ENCODE measurements around the gene NR2C1. TPM values are rescaled to one million over a fixed set of nuclear protein-coding genes. Genes with fewer than 3 reads are reported as not detected.

NR2C1 gene
- total RNA-seq, 2 donors from 2014 or later = 16.2 to 28.8 TPM

GRCh38 chr12:94980577-94980976 lies 92.8 kb downstream of the NR2C1 start:
- 60 to 76% methylated on average over 4 of the region's 4 CpGs for WGBS, 2 donors
- Histone ChIP-seq H3K27ac (no peak overlapping the region), H3K36me3 (replicated peaks in 1 of 2; ENCODE audit: insufficient read depth in 1 of 2, low read depth in 2 of 2) (no peaks in the 10 kb centered on the region), H3K27me3 (no peaks in the 10 kb centered on the region), H3K9me3 (no peaks in the 10 kb centered on the region), H3K4me1 (no peaks in the 10 kb centered on the region), H3K4me3 (no peak overlapping the region)
- TF ChIP-seq CTCF (IDR thresholded peaks at IDR 0.05) (no peak), POLR2A (IDR thresholded peaks at IDR 0.05) (no peak)
- no peak for ATAC-seq
- DNase-seq = no peak
- intact Hi-C loops (cut with DNase I) = no loop called here

DNA sequence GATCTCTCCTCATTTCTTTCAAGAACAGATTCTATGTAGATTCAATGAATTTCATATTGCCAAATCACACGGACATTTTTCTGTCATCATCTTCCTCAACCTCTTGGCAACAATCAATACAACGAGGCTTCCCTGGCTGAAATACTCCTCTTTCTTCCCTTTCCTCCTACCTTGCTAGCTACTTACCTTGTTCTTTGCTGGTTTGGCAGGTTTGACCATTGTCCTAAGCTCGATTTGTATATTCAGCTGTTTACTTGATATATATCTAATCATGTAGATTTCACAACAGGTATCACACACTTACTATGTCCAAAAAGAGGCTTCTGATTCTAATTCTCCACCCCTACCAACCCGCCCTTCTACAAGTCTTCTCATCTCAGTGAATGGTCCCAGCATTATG lies 93.5 kb downstream of the NR2C1 start:
- intact Hi-C loops (cut with DNase I) = no loop called here
- Histone ChIP-seq H3K4me3 (no peak overlapping the region), H3K4me1 (no peaks in the 10 kb centered on the region), H3K27ac (no peak overlapping the region), H3K36me3 (replicated peaks in 1 of 2; ENCODE audit: insufficient read depth in 1 of 2, low read depth in 2 of 2) (no peaks in the 10 kb centered on the region), H3K27me3 (no peaks in the 10 kb centered on the region), H3K9me3 (no peaks in the 10 kb centered on the region)
- ATAC-seq (no peak), DNase-seq (no peak)
- whole genome bisulfite sequencing, 2 donors = 77 to 85% methylated on average over 4 of the region's 4 CpGs
- TF ChIP-seq POLR2A (IDR thresholded peaks at IDR 0.05) = no peak
- TF ChIP-seq CTCF (IDR thresholded peaks at IDR 0.05) = no peak

DNA sequence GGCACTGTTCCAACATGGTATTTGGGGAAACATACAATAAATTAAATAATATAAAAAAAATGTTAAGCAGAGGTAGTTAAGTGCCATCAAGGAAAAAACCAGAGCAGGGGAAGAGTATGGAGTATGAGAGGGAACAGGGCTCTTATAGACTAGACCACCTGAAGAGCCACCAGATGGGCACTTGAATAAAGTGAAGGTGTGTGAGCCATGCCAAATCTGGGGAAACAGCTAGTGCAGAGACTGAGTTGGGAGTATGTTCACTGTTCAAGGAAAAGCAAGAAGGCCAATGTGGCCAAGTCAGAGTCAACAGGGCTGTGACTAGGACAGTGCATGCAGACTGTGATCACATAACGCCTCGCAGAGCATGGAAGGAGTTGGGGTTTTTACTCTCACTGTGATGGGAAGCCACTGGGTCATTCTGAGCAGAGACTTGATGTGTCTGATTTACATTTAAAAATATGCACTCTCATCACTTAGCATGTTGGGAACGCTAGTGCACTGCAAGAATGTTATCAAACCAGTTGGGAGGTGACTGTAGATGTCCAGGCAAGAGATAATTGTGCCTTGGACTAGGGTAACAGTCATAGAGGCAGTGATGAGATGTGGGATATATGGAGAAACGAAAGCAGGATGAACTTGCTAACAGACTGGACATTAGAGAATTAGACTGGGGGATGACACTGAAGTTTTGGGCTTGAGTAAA lies 95.5 kb downstream of the NR2C1 start:
- Histone ChIP-seq H3K27ac (no peak overlapping the region), H3K4me1 (no peaks in the 10 kb centered on the region), H3K9me3 (no peaks in the 10 kb centered on the region), H3K4me3 (no peak overlapping the region), H3K27me3 (no peaks in the 10 kb centered on the region), H3K36me3 (replicated peaks in 1 of 2; ENCODE audit: insufficient read depth in 1 of 2, low read depth in 2 of 2) (no peaks in the 10 kb centered on the region)
- DNase-seq = no peak
- WGBS, 2 donors = 88 to 93% methylated on average over 4 of the region's 4 CpGs
- intact Hi-C loops (cut with DNase I) = no loop called here
- TF ChIP-seq POLR2A (IDR thresholded peaks at IDR 0.05) (no peak), CTCF (IDR thresholded peaks at IDR 0.05) (no peak)
- ATAC-seq = no peak

GRCh38 chr12:94973221-94973620 lies 100.2 kb downstream of the NR2C1 start:
- ATAC-seq (no peak), DNase-seq (no peak)
- no peak for TF ChIP-seq POLR2A (IDR thresholded peaks at IDR 0.05)
- TF ChIP-seq CTCF (IDR thresholded peaks at IDR 0.05) = no peak
- Histone ChIP-seq H3K27ac (no peak overlapping the region), H3K4me3 (no peak overlapping the region), H3K36me3 (replicated peaks in 1 of 2; ENCODE audit: insufficient read depth in 1 of 2, low read depth in 2 of 2) (peaks cover 0 to 5% of the 10 kb centered on the region in 2 donors), H3K27me3 (no peaks in the 10 kb centered on the region), H3K4me1 (no peaks in the 10 kb centered on the region), H3K9me3 (no peaks in the 10 kb centered on the region)
- intact Hi-C loops (cut with DNase I) = no loop called here
- 89% methylated on average over 5 of the region's 5 CpGs for WGBS, 2 donors

GRCh38 chr12:94972795-94973194 lies 100.6 kb downstream of the NR2C1 start:
- intact Hi-C loops (cut with DNase I) = no loop called here
- H3K27me3 ChIP-seq = no peaks in the 10 kb centered on the region
- H3K4me3 ChIP-seq = no peak overlapping the region
- H3K9me3 ChIP-seq = no peaks in the 10 kb centered on the region
- no peak overlapping the region for H3K27ac ChIP-seq
- 91% methylated on average over 2 of the region's 2 CpGs for WGBS, 2 donors
- peaks cover 0 to 5% of the 10 kb centered on the region in 2 donors for H3K36me3 ChIP-seq (replicated peaks in 1 of 2; ENCODE audit: insufficient read depth in 1 of 2, low read depth in 2 of 2)
- H3K4me1 ChIP-seq = no peaks in the 10 kb centered on the region
- TF ChIP-seq POLR2A (IDR thresholded peaks at IDR 0.05) = no peak
- no peak for TF ChIP-seq CTCF (IDR thresholded peaks at IDR 0.05)
- ATAC-seq (no peak), DNase-seq (no peak)

Data from body of pancreas (tissue), 4 donors.